GM21447 (cell line): ENCODE measurements around the gene CADPS2.

Experiments
- ATAC-seq: cut with Tn5 transposase; IDR thresholded peaks from one replicate; pipeline ENCODE4 v1.9.1; 2021; ENCODE audit not compliant: unreplicated experiment

Gene CADPS2

GRCh38 chr7:122467661-122468449 is 418.4 kb downstream of the CADPS2 start:
- ATAC-seq = no peak

GRCh38 chr7:122465296-122465695 is 421.0 kb downstream of the CADPS2 start:
- no peak for ATAC-seq

GRCh38 chr7:122463631-122464030 is 422.6 kb downstream of the CADPS2 start:
- ATAC-seq = no peak

- ATAC-seq = no peak
Measured at GRCh38 chr7:122460936-122461335, 425.3 kb downstream of the CADPS2 start.

GRCh38 chr7:122457969-122458368 is 428.3 kb downstream of the CADPS2 start:
- ATAC-seq = no peak

- ATAC-seq = no peak
Measured at GRCh38 chr7:122457325-122457724, 428.9 kb downstream of the CADPS2 start.

- no peak for ATAC-seq
Measured at GRCh38 chr7:122454776-122455507, 431.3 kb downstream of the CADPS2 start.

GRCh38 chr7:122453432-122453831 is 432.8 kb downstream of the CADPS2 start:
- no peak for ATAC-seq

- no peak for ATAC-seq
Measured at GRCh38 chr7:122448893-122449589, 437.2 kb downstream of the CADPS2 start.

GRCh38 chr7:122442929-122443328 is 443.3 kb downstream of the CADPS2 start:
- no peak for ATAC-seq

GRCh38 chr7:122438492-122438891 is 447.8 kb downstream of the CADPS2 start:
- no peak for ATAC-seq

- ATAC-seq = no peak
Measured at GRCh38 chr7:122438006-122438405, 448.3 kb downstream of the CADPS2 start.

- ATAC-seq = no peak
Measured at GRCh38 chr7:122433765-122434164, 452.5 kb downstream of the CADPS2 start.

GRCh38 chr7:122430710-122431109 is 455.6 kb downstream of the CADPS2 start:
- no peak for ATAC-seq

GRCh38 chr7:122429926-122430325 is 456.3 kb downstream of the CADPS2 start:
- no peak for ATAC-seq

GRCh38 chr7:122425731-122426130 is 460.5 kb downstream of the CADPS2 start:
- ATAC-seq = no peak

- no peak for ATAC-seq
Measured at GRCh38 chr7:122423591-122423990, 462.7 kb downstream of the CADPS2 start.

GRCh38 chr7:122416336-122416735 is 469.9 kb downstream of the CADPS2 start:
- no peak for ATAC-seq

GRCh38 chr7:122415510-122415909 is 470.8 kb downstream of the CADPS2 start:
- no peak for ATAC-seq

- no peak for ATAC-seq
Measured at GRCh38 chr7:122413339-122413738, 472.9 kb downstream of the CADPS2 start.

- no peak for ATAC-seq
Measured at GRCh38 chr7:122412883-122413282, 473.4 kb downstream of the CADPS2 start.

- no peak for ATAC-seq
Measured at GRCh38 chr7:122412441-122412840, 473.8 kb downstream of the CADPS2 start.
